K562 (cell line): ENCODE measurements around the gene PDGFC. TPM values are rescaled to one million over a fixed set of nuclear protein-coding genes. Genes with fewer than 3 reads are reported as not detected.

Source experiments
- ATAC-seq: fragments of 200-7000 bp; cut with Tn5 transposase; 3 replicates; pipeline ENCODE4 v1.9.1; 2020; ENCODE audit warnings: moderate library complexity
- BruUV-seq: library from RNA; stranded (reverse); fragments of 400-500 nt; replicated peaks from 2 replicates; lab custom pipeline; 2021; lab: Mats Ljungman, UMichigan
- CTCF ChIA-PET: fragments of 300-600 bp; formaldehyde crosslinking; extraction: SDS; loops from one replicate; lab custom pipeline; 2021; ENCODE audit warnings: low intra/inter-chr PET ratio; lab: Yijun Ruan, JAX
- POLR2A ChIA-PET: fragments of 300-600, 350-650 bp; sonication (Branson Sonifier 250); formaldehyde crosslinking; extraction: SDS; loops from one replicate; lab custom pipeline; 2021; ENCODE audit warnings: antibody characterized with exemption, inconsistent platforms; lab: Yijun Ruan, JAX
- DNase-seq, 4 experiments: peaks; one replicate each; pipeline versions ENCODE4 v3.0.0 to v3.0.0-alpha.2; 2011 to 2018; ENCODE audit warnings: low spot score in 3 of 4, mixed read lengths in 3 of 4; ENCODE audit errors: extremely low read depth in 1 of 4
- FAIRE-seq: peaks from 2 replicates; lab custom pipeline; 2011; peaks lifted over from hg19 to GRCh38; lab: Jason Lieb, UNC
- H2AFZ ChIP-seq: 2 replicates; pipeline ENCODE4 v1.6.0; 2011; ENCODE audit warnings: low read depth, low read length, control low read depth, inconsistent platforms
- H3K27ac ChIP-seq: fragments of 200-600 bp; 3 replicates; pipeline ENCODE4 v1.8.0; 2011; ENCODE audit warnings: low read depth, mild to moderate bottlenecking, control low read depth, inconsistent platforms, low read length, moderate library complexity, mixed read lengths; ENCODE audit errors: extremely low read depth
- H3K27me3 ChIP-seq, 2 experiments: fragments of 300-600 bp in 1 of 2; 2 replicates in 1 of 2; 3 replicates in 1 of 2; pipeline versions ENCODE4 v1.6.0 to v1.8.0; 2011; ENCODE audit warnings: inconsistent platforms in 2 of 2, low read length in 2 of 2, mild to moderate bottlenecking in 1 of 2, mixed read lengths in 1 of 2, moderate library complexity in 1 of 2; ENCODE audit not compliant: control insufficient read depth in 2 of 2, insufficient read depth in 2 of 2
- H3K36me3 ChIP-seq: fragments of 300-600 bp; 3 replicates; pipeline ENCODE4 v1.8.0; 2011; ENCODE audit warnings: mild to moderate bottlenecking, low read length, inconsistent platforms; ENCODE audit not compliant: control insufficient read depth, insufficient read depth
- H3K4me1 ChIP-seq, 2 experiments: fragments of 200-600 bp in 1 of 2; replicated peaks in 1 of 2; 2 replicates in 1 of 2; 3 replicates in 1 of 2; pipeline versions ENCODE4 v1.5.1 to v1.8.0; 2011; ENCODE audit warnings: inconsistent platforms in 2 of 2, low read length in 2 of 2, mild to moderate bottlenecking in 1 of 2, mixed read lengths in 1 of 2, moderate library complexity in 1 of 2; ENCODE audit not compliant: control insufficient read depth in 2 of 2, insufficient read depth in 2 of 2
- H3K4me2 ChIP-seq: 2 replicates; pipeline ENCODE4 v1.6.1; 2011; ENCODE audit warnings: low read length, control low read depth, inconsistent platforms, mixed read lengths; ENCODE audit not compliant: insufficient read depth
- H3K4me3 ChIP-seq: fragments of 200-600 bp; sonication (generic), shearing (Covaris generic); 2 replicates; pipeline ENCODE4 v1.5.1; 2016; ENCODE audit warnings: control low read depth, inconsistent platforms
- H3K79me2 ChIP-seq: fragments of 200-600 bp; 3 replicates; pipeline ENCODE4 v1.8.0; 2011; ENCODE audit warnings: low read length, inconsistent platforms; ENCODE audit not compliant: control insufficient read depth, insufficient read depth
- H3K9ac ChIP-seq, 2 experiments: 2 replicates each; pipeline versions ENCODE4 v1.6.0 to v1.6.1; 2011; ENCODE audit warnings: low read depth in 2 of 2, low read length in 2 of 2, control low read depth in 1 of 2, inconsistent platforms in 1 of 2, mild to moderate bottlenecking in 1 of 2, mixed read lengths in 1 of 2; ENCODE audit not compliant: insufficient read depth in 1 of 2
- H3K9me1 ChIP-seq: one replicate; pipeline ENCODE4 v1.6.0; 2011; ENCODE audit warnings: inconsistent platforms, mild to moderate bottlenecking, low read length, moderate library complexity; ENCODE audit not compliant: control insufficient read depth, insufficient read depth
- H3K9me3 ChIP-seq: replicated peaks from 2 replicates; pipeline ENCODE4 v1.5.1; 2011; ENCODE audit warnings: low read depth, low read length, inconsistent platforms; ENCODE audit not compliant: control insufficient read depth, insufficient read depth
- H4K20me1 ChIP-seq: replicated peaks from 2 replicates; pipeline ENCODE4 v1.6.1; 2011; ENCODE audit warnings: low read length, inconsistent platforms, mixed read lengths; ENCODE audit not compliant: control insufficient read depth, insufficient read depth
- ATF3 ChIP-seq, 2 experiments: fragments of 450-650 bp in 1 of 2; sonication (generic) in 1 of 2; formaldehyde crosslinking in 1 of 2; IDR thresholded peaks in 1 of 2; conservative IDR thresholded peaks in 1 of 2; 2 replicates each; pipeline versions ENCODE4 v1.6.1 to v1.8.1; 2016 to 2023; ENCODE audit warnings: mild to moderate bottlenecking in 2 of 2, moderate library complexity in 2 of 2, inconsistent platforms in 1 of 2, missing genetic modification reagents in 1 of 2
- C11orf30 ChIP-seq: fragments of 450-650 bp; IDR thresholded peaks from 2 replicates; pipeline ENCODE4 v1.6.1; 2016; ENCODE audit warnings: low read depth, mild to moderate bottlenecking
- CHAMP1 ChIP-seq: fragments of 450-650 bp; IDR thresholded peaks from 2 replicates; pipeline ENCODE4 v1.6.1; 2016; ENCODE audit warnings: mild to moderate bottlenecking
- EHMT2 ChIP-seq: fragments of 450-650 bp; IDR thresholded peaks from 2 replicates; pipeline ENCODE4 v1.6.1; 2018; ENCODE audit warnings: antibody characterized with exemption
- NBN ChIP-seq: fragments of 450-650 bp; IDR thresholded peaks from 2 replicates; pipeline ENCODE4 v1.6.1; 2016; ENCODE audit warnings: low read depth, mild to moderate bottlenecking
- NFE2 ChIP-seq: IDR thresholded peaks from 2 replicates; pipeline ENCODE4 v1.6.1; 2014; ENCODE audit warnings: antibody characterized with exemption, low read depth
- SAFB2 ChIP-seq: fragments of 200-400 bp; formaldehyde crosslinking; IDR thresholded peaks from 2 replicates; pipeline ENCODE4 v1.6.1; 2018; ENCODE audit warnings: borderline replicate concordance, low read length, low read depth, moderate library complexity; ENCODE audit not compliant: severe bottlenecking
- ZNF143 ChIP-seq: sonication (generic); formaldehyde crosslinking; IDR thresholded peaks from 2 replicates; pipeline ENCODE4 v1.9.0; 2022; ENCODE audit warnings: mild to moderate bottlenecking, missing genetic modification reagents
- ZNF551 ChIP-seq: fragments of 250-450 bp; sonication (Bioruptor Pico); IDR thresholded peaks from 2 replicates; pipeline ENCODE4 v1.5.0; 2021; ENCODE audit warnings: mild to moderate bottlenecking, moderate library complexity
- ZNF696 ChIP-seq: fragments of 250-450 bp; sonication (Bioruptor Pico); conservative IDR thresholded peaks from 2 replicates; pipeline ENCODE4 v1.4.0; 2020; ENCODE audit warnings: mild to moderate bottlenecking, moderate library complexity
- ZNF699 ChIP-seq: fragments of 250-450 bp; sonication (Bioruptor Pico); IDR thresholded peaks from 2 replicates; pipeline ENCODE4 v1.8.0; 2021; ENCODE audit warnings: mild to moderate bottlenecking, moderate library complexity; ENCODE audit not compliant: insufficient replicate concordance
- WGBS: fragments of 100-300 bp; shearing (Covaris generic); methylation state at CpG from one replicate; pipeline ENCODE4 v1.1.6; 2016; ENCODE audit warnings: low coverage, mixed read lengths; ENCODE audit not compliant: insufficient coverage; ENCODE audit errors: missing lambda C conversion rate; 5-methylcytosine and 5-hydroxymethylcytosine counted together
- in situ Hi-C: fragments of 300-500 bp; cut with MboI; formaldehyde crosslinking; loops from 4 replicates; pipeline ENCODE4 v1.15.0; 2018; ENCODE audit warnings: inconsistent platforms, mixed read lengths
- intact Hi-C: fragments of 100-400 bp; cut with micrococcal nuclease; formaldehyde crosslinking; loops from 2 replicates; pipeline ENCODE4 v1.14.2; 2022
- polyA plus RNA-seq, 8 experiments: library from polyadenylated mRNA; depleted of rRNA in 4 of 8; stranded (reverse) in 5 of 8; unstranded in 3 of 8; fragments of >200 nt; fragmentation: Nextera tagmentation in 2 of 8; fragmentation: Illumina TruSeq in 1 of 8; extraction: Ambion mirVana in 2 of 8; extraction: Trizol in 1 of 8; gene quantifications; 2 replicates each; pipeline versions ENCODE4 v1.2.1 to v1.2.3, GENCODE V29; 2011 to 2014; ENCODE audit warnings: inconsistent platforms in 1 of 8, missing spikeins in 1 of 8
- total RNA-seq, 7 experiments: library from RNA; depleted of rRNA in 6 of 7; stranded (reverse); fragments of >200 nt in 6 of 7; fragmentation: Illumina TruSeq in 2 of 7; extraction: Trizol in 2 of 7; gene quantifications; 2 replicates each; pipeline versions ENCODE4 v1.2.1 to v1.2.3, GENCODE V29; 2011 to 2021; ENCODE audit warnings: low replicate concordance in 1 of 7
- TF ChIP-seq, protein P1 (sequence below), 2 experiments: fragments of 150-350 bp in 1 of 2; IDR thresholded peaks; 2 replicates each; pipeline ENCODE4 v1.6.1; 2012 to 2016; ENCODE audit warnings: low read depth in 2 of 2, low read length in 2 of 2, mild to moderate bottlenecking in 1 of 2, moderate library complexity in 1 of 2

The PDGFC gene
- total and polyA plus RNA-seq, 9 of the 15 experiments (the other 6 are each of a cell fraction or from before 2014, with no cell fraction given), result not detected

DNA sequence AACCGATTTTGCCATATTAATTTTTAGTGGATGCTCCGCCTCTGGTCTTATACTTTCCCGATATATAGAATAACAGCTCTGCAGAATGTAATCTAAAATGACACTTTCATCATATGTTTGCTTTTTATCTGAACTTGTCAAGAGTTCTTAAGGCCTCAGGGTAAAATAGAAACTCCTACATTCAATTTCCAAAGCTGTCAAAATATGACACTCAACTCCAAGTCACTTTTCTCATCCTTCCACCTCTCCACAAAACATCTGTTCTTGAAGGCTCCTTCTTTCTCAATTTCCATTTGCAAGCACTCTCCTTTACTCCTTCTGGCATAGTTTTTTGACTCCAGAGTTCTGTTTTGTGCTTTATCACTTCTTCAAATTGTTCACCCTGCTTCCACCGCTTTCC is 242.2 kb downstream of the PDGFC start:
- FAIRE-seq, result no peak
- no peak overlapping the region for H3K27ac ChIP-seq
- H3K27me3 ChIP-seq, result no peaks in the 10 kb centered on the region
- H3K9me1 ChIP-seq, result no peaks in the 10 kb centered on the region
- 6% methylated on average over 4 of the region's 4 CpGs for WGBS
- H3K9ac ChIP-seq, result no peak overlapping the region
- BruUV-seq, result no TSS peak
- no peaks in the 10 kb centered on the region for H3K4me1 ChIP-seq
- H3K4me2 ChIP-seq, result no peak overlapping the region
- TF ChIP-seq SAFB2, result no peak
- TF ChIP-seq, protein P1, sequence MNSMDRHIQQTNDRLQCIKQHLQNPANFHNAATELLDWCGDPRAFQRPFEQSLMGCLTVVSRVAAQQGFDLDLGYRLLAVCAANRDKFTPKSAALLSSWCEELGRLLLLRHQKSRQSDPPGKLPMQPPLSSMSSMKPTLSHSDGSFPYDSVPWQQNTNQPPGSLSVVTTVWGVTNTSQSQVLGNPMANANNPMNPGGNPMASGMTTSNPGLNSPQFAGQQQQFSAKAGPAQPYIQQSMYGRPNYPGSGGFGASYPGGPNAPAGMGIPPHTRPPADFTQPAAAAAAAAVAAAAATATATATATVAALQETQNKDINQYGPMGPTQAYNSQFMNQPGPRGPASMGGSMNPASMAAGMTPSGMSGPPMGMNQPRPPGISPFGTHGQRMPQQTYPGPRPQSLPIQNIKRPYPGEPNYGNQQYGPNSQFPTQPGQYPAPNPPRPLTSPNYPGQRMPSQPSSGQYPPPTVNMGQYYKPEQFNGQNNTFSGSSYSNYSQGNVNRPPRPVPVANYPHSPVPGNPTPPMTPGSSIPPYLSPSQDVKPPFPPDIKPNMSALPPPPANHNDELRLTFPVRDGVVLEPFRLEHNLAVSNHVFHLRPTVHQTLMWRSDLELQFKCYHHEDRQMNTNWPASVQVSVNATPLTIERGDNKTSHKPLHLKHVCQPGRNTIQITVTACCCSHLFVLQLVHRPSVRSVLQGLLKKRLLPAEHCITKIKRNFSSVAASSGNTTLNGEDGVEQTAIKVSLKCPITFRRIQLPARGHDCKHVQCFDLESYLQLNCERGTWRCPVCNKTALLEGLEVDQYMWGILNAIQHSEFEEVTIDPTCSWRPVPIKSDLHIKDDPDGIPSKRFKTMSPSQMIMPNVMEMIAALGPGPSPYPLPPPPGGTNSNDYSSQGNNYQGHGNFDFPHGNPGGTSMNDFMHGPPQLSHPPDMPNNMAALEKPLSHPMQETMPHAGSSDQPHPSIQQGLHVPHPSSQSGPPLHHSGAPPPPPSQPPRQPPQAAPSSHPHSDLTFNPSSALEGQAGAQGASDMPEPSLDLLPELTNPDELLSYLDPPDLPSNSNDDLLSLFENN (IDR thresholded peaks at IDR 0.05; ENCODE audit: low read depth in 2 of 2, low read length in 2 of 2), result no peak
- TF ChIP-seq CHAMP1, result no peak
- TF ChIP-seq NBN, result no peak
- no peak for TF ChIP-seq ZNF551 (CRISPR knock-in tag)
- TF ChIP-seq ZNF696 (CRISPR knock-in tag), result no peak
- no peak for TF ChIP-seq ATF3 (IDR thresholded peaks at IDR 0.05)
- TF ChIP-seq ATF3 (CRISPR knock-in tag; conservative IDR thresholded peaks at IDR 0.05), result no peak
- TF ChIP-seq ZNF699, result no peak
- no peak for TF ChIP-seq EHMT2
- TF ChIP-seq ZNF143 (CRISPR knock-in tag), result no peak
- no peak for TF ChIP-seq C11orf30
- TF ChIP-seq NFE2, result no peak
- intact Hi-C loops (no loop called here), in situ Hi-C loops (no loop called here)
- ChIA-PET CTCF (no interaction called here), POLR2A (no interaction called here)
- H3K79me2 ChIP-seq, result no peaks in the 10 kb centered on the region
- H3K4me3 ChIP-seq, result no peak overlapping the region
- H3K9me3 ChIP-seq, result no peaks in the 10 kb centered on the region
- H3K36me3 ChIP-seq, result no peaks in the 10 kb centered on the region
- DNase-seq, result no peak
- H4K20me1 ChIP-seq, result no peaks in the 10 kb centered on the region
- no peak for ATAC-seq
- no peak overlapping the region for H2AFZ ChIP-seq
